MM.1S (cell line): ENCODE measurements around the gene USP32.

Source experiments
- EZH2phosphoT487 ChIP-seq: fragments of 300-600 bp; sonication (generic); IDR thresholded peaks from 2 replicates; pipeline ENCODE4 v1.6.1; 2018; ENCODE audit warnings: antibody characterized with exemption, low read length
- TF ChIP-seq, protein P1 (sequence below): fragments of 300-600 bp; sonication (generic); IDR thresholded peaks from 2 replicates; pipeline ENCODE4 v1.5.1; 2016; ENCODE audit warnings: antibody characterized with exemption, low read length, mixed read lengths

DNA sequence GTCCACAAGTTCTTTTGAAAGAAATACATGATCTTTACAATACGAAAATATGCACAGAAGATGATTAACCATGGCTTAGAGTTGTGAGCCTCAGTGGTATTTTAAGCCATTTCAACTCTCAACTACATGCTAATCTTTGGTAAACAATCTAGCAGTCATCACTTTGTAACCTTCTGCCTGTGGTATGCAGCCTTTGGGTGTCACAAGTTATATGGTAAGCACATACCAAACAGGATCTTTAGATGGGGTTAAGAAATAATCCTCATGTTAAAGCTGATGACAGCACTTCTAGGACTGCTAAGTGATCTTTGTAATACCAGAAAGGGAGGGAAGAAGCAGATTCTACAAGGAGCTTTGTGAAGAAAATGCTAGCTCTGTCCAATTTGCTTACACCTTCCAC is 167.9 kb downstream of the USP32 start:
- TF ChIP-seq, protein P1, sequence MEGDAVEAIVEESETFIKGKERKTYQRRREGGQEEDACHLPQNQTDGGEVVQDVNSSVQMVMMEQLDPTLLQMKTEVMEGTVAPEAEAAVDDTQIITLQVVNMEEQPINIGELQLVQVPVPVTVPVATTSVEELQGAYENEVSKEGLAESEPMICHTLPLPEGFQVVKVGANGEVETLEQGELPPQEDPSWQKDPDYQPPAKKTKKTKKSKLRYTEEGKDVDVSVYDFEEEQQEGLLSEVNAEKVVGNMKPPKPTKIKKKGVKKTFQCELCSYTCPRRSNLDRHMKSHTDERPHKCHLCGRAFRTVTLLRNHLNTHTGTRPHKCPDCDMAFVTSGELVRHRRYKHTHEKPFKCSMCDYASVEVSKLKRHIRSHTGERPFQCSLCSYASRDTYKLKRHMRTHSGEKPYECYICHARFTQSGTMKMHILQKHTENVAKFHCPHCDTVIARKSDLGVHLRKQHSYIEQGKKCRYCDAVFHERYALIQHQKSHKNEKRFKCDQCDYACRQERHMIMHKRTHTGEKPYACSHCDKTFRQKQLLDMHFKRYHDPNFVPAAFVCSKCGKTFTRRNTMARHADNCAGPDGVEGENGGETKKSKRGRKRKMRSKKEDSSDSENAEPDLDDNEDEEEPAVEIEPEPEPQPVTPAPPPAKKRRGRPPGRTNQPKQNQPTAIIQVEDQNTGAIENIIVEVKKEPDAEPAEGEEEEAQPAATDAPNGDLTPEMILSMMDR, result no peak
- TF ChIP-seq EZH2phosphoT487, result no peak
